Neural progenitor cell (in vitro differentiated cells): ENCODE results near the gene ELMO1. TPM values are rescaled to one million over a fixed set of nuclear protein-coding genes. Genes with fewer than 3 reads are reported as not detected.

ENCODE experiments used
- DNase-seq: peaks from one replicate; pipeline ENCODE4 v3.0.0-alpha.2; 2016; ENCODE audit warnings: low spot score
- H2AFZ ChIP-seq: fragments of 200-600 bp; sonication (generic); replicated peaks from 2 replicates; pipeline ENCODE4 v1.6.1; 2016; ENCODE audit warnings: antibody characterized with exemption
- H3F3A ChIP-seq: fragments of 200-600 bp; sonication (generic); 2 replicates; pipeline ENCODE4 v1.6.1; 2016; ENCODE audit warnings: antibody characterized with exemption, low read depth
- H3K27ac ChIP-seq: fragments of 200-600 bp; sonication (generic); 2 replicates; pipeline ENCODE4 v1.5.1; 2016; ENCODE audit warnings: mild to moderate bottlenecking
- H3K27me3 ChIP-seq: fragments of 200-600 bp; sonication (generic); 2 replicates; pipeline ENCODE4 v1.6.1; 2016; ENCODE audit warnings: mild to moderate bottlenecking, moderate library complexity
- H3K36me3 ChIP-seq: fragments of 200-600 bp; sonication (generic); 2 replicates; pipeline ENCODE4 v1.5.1; 2016
- H3K4me1 ChIP-seq: fragments of 200-600 bp; sonication (generic); 2 replicates; pipeline ENCODE4 v1.6.1; 2016; ENCODE audit warnings: mixed run types
- H3K4me2 ChIP-seq: fragments of 200-600 bp; sonication (generic); 2 replicates; pipeline ENCODE4 v1.6.1; 2016
- H3K4me3 ChIP-seq: fragments of 200-600 bp; sonication (generic); 2 replicates; pipeline ENCODE4 v1.5.1; 2016
- H3K79me2 ChIP-seq: fragments of 200-600 bp; sonication (generic); 2 replicates; pipeline ENCODE4 v1.6.1; 2016; ENCODE audit warnings: low read depth
- H3K9ac ChIP-seq: fragments of 200-600 bp; sonication (generic); 2 replicates; pipeline ENCODE4 v1.6.1; 2016
- H3K9me3 ChIP-seq: fragments of 200-600 bp; sonication (generic); 2 replicates; pipeline ENCODE4 v1.5.1; 2016; ENCODE audit warnings: low read depth
- H4K20me1 ChIP-seq: fragments of 200-600 bp; sonication (generic); 2 replicates; pipeline ENCODE4 v1.6.1; 2016; ENCODE audit warnings: low read depth
- H3K27ac Mint-ChIP-seq: 3 replicates; pipeline ENCODE4 v1.8.0; 2021; ENCODE audit warnings: mixed read lengths
- H3K27me3 Mint-ChIP-seq: 2 replicates; pipeline ENCODE4 v1.8.0; 2022; ENCODE audit warnings: low read depth, mild to moderate bottlenecking, inconsistent platforms, moderate library complexity, mixed read lengths; ENCODE audit not compliant: insufficient read depth
- H3K36me3 Mint-ChIP-seq: 3 replicates; pipeline ENCODE4 v1.8.0; 2021; ENCODE audit warnings: mixed read lengths
- H3K4me1 Mint-ChIP-seq: 3 replicates; pipeline ENCODE4 v1.8.0; 2021; ENCODE audit warnings: mixed read lengths
- H3K4me3 Mint-ChIP-seq: 3 replicates; pipeline ENCODE4 v1.8.0; 2021; ENCODE audit warnings: mild to moderate bottlenecking, moderate library complexity, mixed read lengths
- H3K9me3 Mint-ChIP-seq: 3 replicates; pipeline ENCODE4 v1.8.0; 2020; ENCODE audit warnings: mixed read lengths
- EZH2 ChIP-seq: fragments of 200-600 bp; sonication (generic); IDR thresholded peaks from 2 replicates; pipeline ENCODE4 v1.6.1; 2017; ENCODE audit warnings: antibody characterized with exemption, mild to moderate bottlenecking, moderate library complexity
- EZH2phosphoT487 ChIP-seq: fragments of 200-600 bp; sonication (generic); IDR thresholded peaks from 2 replicates; pipeline ENCODE4 v1.6.1; 2017; ENCODE audit warnings: antibody characterized with exemption
- total RNA-seq: library from RNA; depleted of rRNA; stranded (reverse); fragments of >200 nt; gene quantifications from 2 replicates; pipeline ENCODE4 v1.2.3, GENCODE V29; 2015; ENCODE audit warnings: low replicate concordance
- TF ChIP-seq, protein P1 (sequence below): fragments of 200-600 bp; sonication (generic); IDR thresholded peaks from 2 replicates; pipeline ENCODE4 v1.5.1; 2017; ENCODE audit warnings: antibody characterized with exemption, mild to moderate bottlenecking

ELMO1 gene
- total RNA-seq, 1 donor from 2014 or later: 22.0 TPM

- no peak overlapping the region for H2AFZ ChIP-seq
- no peak overlapping the region for H3K9ac ChIP-seq
- no peaks in the 10 kb centered on the region for H3K79me2 ChIP-seq
- peaks cover 28% of the 10 kb centered on the region for H3K4me1 ChIP-seq
- H3K4me2 ChIP-seq: peak overlapping the region; percentile 60
- H3K27me3 ChIP-seq: no peaks in the 10 kb centered on the region
- H3K36me3 Mint-ChIP-seq: peaks cover 5% of the 10 kb centered on the region
- H3K27ac Mint-ChIP-seq: no peak overlapping the region
- H3F3A ChIP-seq: peaks cover 13% of the 10 kb centered on the region
- H4K20me1 ChIP-seq: no peaks in the 10 kb centered on the region
- H3K27ac ChIP-seq: no peak overlapping the region
- no peak overlapping the region for H3K4me3 Mint-ChIP-seq
- H3K36me3 ChIP-seq: peaks cover 7% of the 10 kb centered on the region
- peaks cover 2% of the 10 kb centered on the region for H3K27me3 Mint-ChIP-seq
- TF ChIP-seq, protein P1, sequence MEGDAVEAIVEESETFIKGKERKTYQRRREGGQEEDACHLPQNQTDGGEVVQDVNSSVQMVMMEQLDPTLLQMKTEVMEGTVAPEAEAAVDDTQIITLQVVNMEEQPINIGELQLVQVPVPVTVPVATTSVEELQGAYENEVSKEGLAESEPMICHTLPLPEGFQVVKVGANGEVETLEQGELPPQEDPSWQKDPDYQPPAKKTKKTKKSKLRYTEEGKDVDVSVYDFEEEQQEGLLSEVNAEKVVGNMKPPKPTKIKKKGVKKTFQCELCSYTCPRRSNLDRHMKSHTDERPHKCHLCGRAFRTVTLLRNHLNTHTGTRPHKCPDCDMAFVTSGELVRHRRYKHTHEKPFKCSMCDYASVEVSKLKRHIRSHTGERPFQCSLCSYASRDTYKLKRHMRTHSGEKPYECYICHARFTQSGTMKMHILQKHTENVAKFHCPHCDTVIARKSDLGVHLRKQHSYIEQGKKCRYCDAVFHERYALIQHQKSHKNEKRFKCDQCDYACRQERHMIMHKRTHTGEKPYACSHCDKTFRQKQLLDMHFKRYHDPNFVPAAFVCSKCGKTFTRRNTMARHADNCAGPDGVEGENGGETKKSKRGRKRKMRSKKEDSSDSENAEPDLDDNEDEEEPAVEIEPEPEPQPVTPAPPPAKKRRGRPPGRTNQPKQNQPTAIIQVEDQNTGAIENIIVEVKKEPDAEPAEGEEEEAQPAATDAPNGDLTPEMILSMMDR: no peak
- TF ChIP-seq EZH2phosphoT487 (no peak), EZH2 (no peak)
- DNase-seq: no peak
- H3K9me3 ChIP-seq: peaks cover 6% of the 10 kb centered on the region
- H3K9me3 Mint-ChIP-seq: peaks cover 19% of the 10 kb centered on the region
- no peak overlapping the region for H3K4me3 ChIP-seq
- H3K4me1 Mint-ChIP-seq: peaks cover 20% of the 10 kb centered on the region
Measured at GRCh38 chr7:37116093-37116701, 332.5 kb downstream of the ELMO1 start.

DNA sequence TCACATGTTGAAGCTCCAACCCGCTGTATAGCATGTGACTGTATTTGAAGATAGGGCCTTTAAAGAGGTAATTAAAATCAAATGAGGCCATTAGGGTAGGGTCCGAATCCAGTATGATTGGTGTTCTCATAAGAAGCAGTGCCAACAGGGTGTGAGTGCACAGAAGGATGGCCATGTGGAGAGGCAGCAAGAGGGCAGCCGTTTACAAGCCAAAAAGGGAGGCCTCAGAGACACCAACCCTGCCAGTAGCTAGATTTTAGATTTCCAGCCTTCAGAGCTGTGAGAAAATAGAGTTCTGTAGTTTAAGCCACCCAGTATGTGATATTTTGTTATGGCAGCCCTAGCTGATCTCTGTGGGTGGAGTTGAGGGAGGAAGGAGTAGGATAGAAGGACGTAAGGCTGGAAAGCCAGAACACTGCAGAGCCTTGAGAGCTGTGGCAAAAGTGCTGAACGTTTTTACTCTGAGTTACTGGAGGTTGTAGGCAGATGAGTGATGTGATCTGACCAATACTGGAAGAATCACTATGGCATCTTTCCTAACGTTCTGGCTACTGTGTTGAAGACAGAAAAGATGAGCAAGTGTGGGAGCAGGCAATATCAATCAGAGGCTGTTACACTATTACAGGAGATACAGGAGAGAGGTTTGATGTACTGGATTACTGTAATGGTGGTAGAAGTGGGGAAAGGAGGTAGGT is 334.9 kb downstream of the ELMO1 start:
- no peak for DNase-seq
- H3K4me3 Mint-ChIP-seq: no peak overlapping the region
- no peaks in the 10 kb centered on the region for H4K20me1 ChIP-seq
- H3K27ac ChIP-seq: no peak overlapping the region
- H3K27me3 Mint-ChIP-seq: no peaks in the 10 kb centered on the region
- peaks cover 42% of the 10 kb centered on the region for H3K4me1 Mint-ChIP-seq
- no peak for TF ChIP-seq EZH2phosphoT487
- H3K9ac ChIP-seq: no peak overlapping the region
- H3K79me2 ChIP-seq: no peaks in the 10 kb centered on the region
- H3K36me3 Mint-ChIP-seq: peaks cover 5% of the 10 kb centered on the region
- H3K4me2 ChIP-seq: no peak overlapping the region
- no peak overlapping the region for H2AFZ ChIP-seq
- H3K9me3 ChIP-seq: peaks cover 6% of the 10 kb centered on the region
- H3K4me3 ChIP-seq: no peak overlapping the region
- peaks cover 21% of the 10 kb centered on the region for H3K9me3 Mint-ChIP-seq
- H3K4me1 ChIP-seq: peaks cover 50% of the 10 kb centered on the region
- peaks cover 7% of the 10 kb centered on the region for H3K36me3 ChIP-seq
- no peaks in the 10 kb centered on the region for H3K27me3 ChIP-seq
- H3F3A ChIP-seq: peaks cover 13% of the 10 kb centered on the region
- H3K27ac Mint-ChIP-seq: no peak overlapping the region

DNA sequence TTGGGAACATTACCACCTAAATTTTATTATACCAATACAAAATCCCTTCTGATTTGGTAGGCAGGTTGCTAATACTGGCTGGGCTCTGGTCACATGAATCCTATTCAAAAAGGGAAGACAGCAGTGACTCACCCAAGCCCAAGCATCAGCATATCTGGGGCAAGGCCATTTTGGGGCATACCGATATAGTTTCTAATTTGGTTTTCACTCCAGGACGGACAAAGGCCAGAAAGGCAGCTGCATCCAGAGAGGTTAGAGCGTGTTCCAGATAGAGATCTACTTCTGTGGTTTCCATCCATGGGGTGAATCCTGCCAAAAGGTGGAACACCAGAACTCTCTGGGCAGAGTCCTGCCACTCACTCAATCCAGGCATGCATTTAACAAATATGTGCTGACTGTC is 335.8 kb downstream of the ELMO1 start:
- H3K9me3 Mint-ChIP-seq: peaks cover 21% of the 10 kb centered on the region
- no peak for DNase-seq

More for the DNA sequence above, 335.8 kb downstream of the ELMO1 start:
- Histone ChIP-seq H3K9ac (no peak overlapping the region), H3K27me3 (no peaks in the 10 kb centered on the region), H2AFZ (no peak overlapping the region), H3K27ac (no peak overlapping the region), H3K4me1 (peaks cover 44% of the 10 kb centered on the region), H3F3A (peaks cover 7% of the 10 kb centered on the region), H3K9me3 (peaks cover 6% of the 10 kb centered on the region), H3K4me2 (no peak overlapping the region), H3K79me2 (no peaks in the 10 kb centered on the region), H3K36me3 (peaks cover 7% of the 10 kb centered on the region), H4K20me1 (no peaks in the 10 kb centered on the region), H3K4me3 (no peak overlapping the region)
- no peak overlapping the region for H3K27ac Mint-ChIP-seq
- peaks cover 5% of the 10 kb centered on the region for H3K36me3 Mint-ChIP-seq
- H3K27me3 Mint-ChIP-seq: no peaks in the 10 kb centered on the region
- peaks cover 47% of the 10 kb centered on the region for H3K4me1 Mint-ChIP-seq
- H3K4me3 Mint-ChIP-seq: no peak overlapping the region
- TF ChIP-seq, protein P1: no peak
- TF ChIP-seq EZH2phosphoT487: no peak
- TF ChIP-seq EZH2: no peak
